ENCODE data around the gene DTHD1. TPM values are rescaled to one million over a fixed set of nuclear protein-coding genes. Genes with fewer than 3 reads are reported as not detected.
A peak's percentile ranks its signal among the peaks of the same experiment; 100 is the strongest.

The DTHD1 gene
- polyA plus RNA-seq, 3 donors, result not detected

- no peak for TF ChIP-seq CTCF (IDR thresholded peaks at IDR 0.05)
- Histone ChIP-seq H3K36me3 (replicated peaks in 1 of 2; ENCODE audit: control insufficient read depth in 1 of 2, insufficient read depth in 2 of 2, low read length in 2 of 2) (no peaks in the 10 kb centered on the region), H3K9ac (ENCODE audit: insufficient read depth, low read length, poor library complexity, severe bottlenecking) (peak within 1 kb of the TSS; percentile 92), H3K27ac (ENCODE audit: low read depth in 1 of 2, low read length in 2 of 2) (peak within 1 kb of the TSS; percentile 77 to 86), H3K9me3 (replicated peaks in 1 of 2; ENCODE audit: control insufficient read depth in 1 of 2, insufficient read depth in 1 of 2, low read length in 2 of 2) (no peaks in the 10 kb centered on the region), H2AFZ (ENCODE audit: insufficient read depth, low read depth, low read length, poor library complexity, severe bottlenecking) (peak within 1 kb of the TSS; percentile 89), H3K4me1 (ENCODE audit: control insufficient read depth in 1 of 2, insufficient read depth in 2 of 2, low read length in 2 of 2) (peaks cover 22 to 32% of the 10 kb centered on the region in 2 donors), H3K4me2 (replicated peaks; ENCODE audit: extremely low read depth, low read length, poor library complexity, severe bottlenecking) (peak within 1 kb of the TSS; percentile 87), H3K27me3 (ENCODE audit: control insufficient read depth in 2 of 2, insufficient read depth in 2 of 2, low read length in 2 of 2) (no peaks in the 10 kb centered on the region), H4K20me1 (ENCODE audit: insufficient read depth, low read length) (peaks cover 4% of the 10 kb centered on the region), H3K79me2 (ENCODE audit: insufficient read depth, low read length) (peaks cover 46% of the 10 kb centered on the region), H3K4me3 (replicated peaks in 1 of 3; ENCODE audit: low read depth in 2 of 3, low read length in 3 of 3) (peak within 1 kb of the TSS; percentile 78 to 98 (median 92))
- Mint-ChIP-seq H3K9me3 (peaks cover 0 to 3% (median 0%) of the 10 kb centered on the region in 7 donors), H3K27me3 (ENCODE audit: low read depth in 3 of 3) (peaks cover 0 to 10% (median 4%) of the 10 kb centered on the region in 3 donors), H3K4me1 (peaks cover 32% of the 10 kb centered on the region), H3K27ac (peak within 1 kb of the TSS; percentile 79 to 94 (median 90)), H3K36me3 (peaks cover 0 to under 1% of the 10 kb centered on the region in 2 donors), H3K4me3 (peak within 1 kb of the TSS; percentile 96)
- peak; percentile 42 to 67 (median 64) for DNase-seq
- WGBS (ENCODE audit: insufficient coverage), result under 1% methylated on average over 74 of the region's 81 CpGs
- intact Hi-C loops (cut with micrococcal nuclease), result loop anchor here (5.0 to 10.0 kb wide), 2 partner anchors 78 to 80 kb away; no protein-coding TSS in a partner anchor
These were observed 36.9 kb upstream of the DTHD1 start, which contains the start of gene ARAP2 for GRCh38 chr4:36244257-36245082. Gene ARAP2 (minus strand): TSS chr4:36244514. CDS start chr4:36229486, 15,028 bp downstream.

GRCh38 chr4:36249610-36250009, 31.8 kb upstream of the DTHD1 start:
- intact Hi-C loops (cut with micrococcal nuclease), result loop anchor here in 1 of 2 donors (10.0 kb wide), 1 partner anchor 75 kb away; no protein-coding TSS in a partner anchor
- no peaks in the 10 kb centered on the region for H3K36me3 Mint-ChIP-seq
- no peak overlapping the region for H3K27ac Mint-ChIP-seq

More at GRCh38 chr4:36249610-36250009, 31.8 kb upstream of the DTHD1 start:
- Mint-ChIP-seq H3K4me1 (peaks cover 17% of the 10 kb centered on the region), H3K27me3 (ENCODE audit: low read depth in 3 of 3) (peaks cover 0 to 10% (median 4%) of the 10 kb centered on the region in 3 donors), H3K9me3 (peaks cover 0 to 3% (median 0%) of the 10 kb centered on the region in 7 donors), H3K4me3 (no peak overlapping the region)
- Histone ChIP-seq H3K4me2 (replicated peaks; ENCODE audit: extremely low read depth, low read length, poor library complexity, severe bottlenecking) (no peak overlapping the region), H3K79me2 (ENCODE audit: insufficient read depth, low read length) (no peaks in the 10 kb centered on the region), H3K36me3 (replicated peaks in 1 of 2; ENCODE audit: control insufficient read depth in 1 of 2, insufficient read depth in 2 of 2, low read length in 2 of 2) (no peaks in the 10 kb centered on the region), H3K27ac (ENCODE audit: low read depth in 1 of 2, low read length in 2 of 2) (no peak overlapping the region), H3K9ac (ENCODE audit: insufficient read depth, low read length, poor library complexity, severe bottlenecking) (no peak overlapping the region), H2AFZ (ENCODE audit: insufficient read depth, low read depth, low read length, poor library complexity, severe bottlenecking) (no peak overlapping the region), H3K27me3 (ENCODE audit: control insufficient read depth in 2 of 2, insufficient read depth in 2 of 2, low read length in 2 of 2) (no peaks in the 10 kb centered on the region), H3K9me3 (replicated peaks in 1 of 2; ENCODE audit: control insufficient read depth in 1 of 2, insufficient read depth in 1 of 2, low read length in 2 of 2) (no peaks in the 10 kb centered on the region), H4K20me1 (ENCODE audit: insufficient read depth, low read length) (no peaks in the 10 kb centered on the region), H3K4me1 (ENCODE audit: control insufficient read depth in 1 of 2, insufficient read depth in 2 of 2, low read length in 2 of 2) (peaks cover 13% of the 10 kb centered on the region in 2 donors), H3K4me3 (replicated peaks in 1 of 3; ENCODE audit: low read depth in 2 of 3, low read length in 3 of 3) (no peak overlapping the region)
- no peak for TF ChIP-seq CTCF (IDR thresholded peaks at IDR 0.05)
- DNase-seq, result no peak
- 100% methylated on average over 1 of the region's 1 CpG for WGBS (ENCODE audit: insufficient coverage)
